GM12878 (cell line): Measurements from ENCODE around the gene MPHOSPH9.

Experiments
- CEBPB ChIP-seq, 2 experiments: fragments of 150-350 bp in 1 of 2; IDR thresholded peaks; 2 replicates each; pipeline ENCODE4 v1.6.1; 2012 to 2014; ENCODE audit warnings: low read depth in 2 of 2, low read length in 2 of 2, borderline replicate concordance in 1 of 2, inconsistent platforms in 1 of 2
- GABPA ChIP-seq: IDR thresholded peaks from 2 replicates; pipeline ENCODE4 v1.6.1; 2014; ENCODE audit warnings: antibody characterized with exemption, low read depth, mild to moderate bottlenecking, inconsistent platforms
- KAT2A ChIP-seq: conservative IDR thresholded peaks from 2 replicates; pipeline ENCODE4 v1.6.1; 2011; ENCODE audit warnings: low read depth, low read length; ENCODE audit not compliant: control insufficient read depth
- POLR2A ChIP-seq: IDR thresholded peaks from 2 replicates; pipeline ENCODE4 v1.6.1; 2011; ENCODE audit warnings: low read depth, mild to moderate bottlenecking, low read length
- RAD51 ChIP-seq: fragments of 450-650 bp; IDR thresholded peaks from 2 replicates; pipeline ENCODE4 v1.6.1; 2016; ENCODE audit warnings: moderate library complexity, mild to moderate bottlenecking, inconsistent platforms
- SRF ChIP-seq, 2 experiments: IDR thresholded peaks; 2 replicates each; pipeline ENCODE4 v1.6.1; 2011; ENCODE audit warnings: low read depth in 2 of 2, low read length in 2 of 2, mild to moderate bottlenecking in 1 of 2, moderate library complexity in 1 of 2
- TF ChIP-seq, protein P1 (sequence below): fragments of 450-650 bp; conservative IDR thresholded peaks from 2 replicates; pipeline ENCODE4 v1.6.1; 2017; ENCODE audit warnings: mild to moderate bottlenecking, moderate library complexity
- TF ChIP-seq, protein P2 (sequence below), 3 experiments: IDR thresholded peaks in 2 of 3; conservative IDR thresholded peaks in 1 of 3; 2 replicates each; pipeline ENCODE4 v1.5.1; 2011; ENCODE audit warnings: low read depth in 3 of 3, low read length in 3 of 3, mild to moderate bottlenecking in 3 of 3, control low read depth in 2 of 3, moderate library complexity in 2 of 3, inconsistent platforms in 1 of 3, mixed read lengths in 1 of 3; ENCODE audit not compliant: control insufficient read depth in 2 of 3, insufficient read depth in 1 of 3; ENCODE audit errors: extremely low read depth in 1 of 3

DNA sequence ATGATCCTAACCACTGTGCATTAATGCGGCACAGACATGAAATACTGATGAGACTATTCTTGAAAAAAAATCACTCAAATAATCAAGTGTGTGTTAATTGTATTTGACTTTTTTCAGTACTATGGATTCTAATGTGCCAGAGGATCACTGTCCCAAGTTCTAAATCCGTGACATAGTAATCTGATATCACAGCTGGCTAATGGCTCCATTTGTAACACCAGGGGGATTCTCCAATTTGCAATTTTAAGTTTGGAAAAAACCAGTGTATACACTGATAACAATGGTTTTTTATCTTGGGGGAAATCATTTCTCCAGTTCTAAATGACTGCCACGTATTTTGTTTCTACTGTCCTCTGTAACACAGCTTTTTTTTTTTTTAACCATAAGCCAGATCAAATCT is 33.0 kb downstream of the MPHOSPH9 start:
- TF ChIP-seq GABPA = no peak
- no peak for TF ChIP-seq SRF (IDR thresholded peaks at IDR 0.05; ENCODE audit: low read depth in 2 of 2, low read length in 2 of 2)
- no peak for TF ChIP-seq POLR2A
- TF ChIP-seq RAD51 = no peak
- TF ChIP-seq, protein P1, sequence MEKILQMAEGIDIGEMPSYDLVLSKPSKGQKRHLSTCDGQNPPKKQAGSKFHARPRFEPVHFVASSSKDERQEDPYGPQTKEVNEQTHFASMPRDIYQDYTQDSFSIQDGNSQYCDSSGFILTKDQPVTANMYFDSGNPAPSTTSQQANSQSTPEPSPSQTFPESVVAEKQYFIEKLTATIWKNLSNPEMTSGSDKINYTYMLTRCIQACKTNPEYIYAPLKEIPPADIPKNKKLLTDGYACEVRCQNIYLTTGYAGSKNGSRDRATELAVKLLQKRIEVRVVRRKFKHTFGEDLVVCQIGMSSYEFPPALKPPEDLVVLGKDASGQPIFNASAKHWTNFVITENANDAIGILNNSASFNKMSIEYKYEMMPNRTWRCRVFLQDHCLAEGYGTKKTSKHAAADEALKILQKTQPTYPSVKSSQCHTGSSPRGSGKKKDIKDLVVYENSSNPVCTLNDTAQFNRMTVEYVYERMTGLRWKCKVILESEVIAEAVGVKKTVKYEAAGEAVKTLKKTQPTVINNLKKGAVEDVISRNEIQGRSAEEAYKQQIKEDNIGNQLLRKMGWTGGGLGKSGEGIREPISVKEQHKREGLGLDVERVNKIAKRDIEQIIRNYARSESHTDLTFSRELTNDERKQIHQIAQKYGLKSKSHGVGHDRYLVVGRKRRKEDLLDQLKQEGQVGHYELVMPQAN = no peak
- TF ChIP-seq, protein P2, sequence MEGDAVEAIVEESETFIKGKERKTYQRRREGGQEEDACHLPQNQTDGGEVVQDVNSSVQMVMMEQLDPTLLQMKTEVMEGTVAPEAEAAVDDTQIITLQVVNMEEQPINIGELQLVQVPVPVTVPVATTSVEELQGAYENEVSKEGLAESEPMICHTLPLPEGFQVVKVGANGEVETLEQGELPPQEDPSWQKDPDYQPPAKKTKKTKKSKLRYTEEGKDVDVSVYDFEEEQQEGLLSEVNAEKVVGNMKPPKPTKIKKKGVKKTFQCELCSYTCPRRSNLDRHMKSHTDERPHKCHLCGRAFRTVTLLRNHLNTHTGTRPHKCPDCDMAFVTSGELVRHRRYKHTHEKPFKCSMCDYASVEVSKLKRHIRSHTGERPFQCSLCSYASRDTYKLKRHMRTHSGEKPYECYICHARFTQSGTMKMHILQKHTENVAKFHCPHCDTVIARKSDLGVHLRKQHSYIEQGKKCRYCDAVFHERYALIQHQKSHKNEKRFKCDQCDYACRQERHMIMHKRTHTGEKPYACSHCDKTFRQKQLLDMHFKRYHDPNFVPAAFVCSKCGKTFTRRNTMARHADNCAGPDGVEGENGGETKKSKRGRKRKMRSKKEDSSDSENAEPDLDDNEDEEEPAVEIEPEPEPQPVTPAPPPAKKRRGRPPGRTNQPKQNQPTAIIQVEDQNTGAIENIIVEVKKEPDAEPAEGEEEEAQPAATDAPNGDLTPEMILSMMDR (IDR thresholded peaks at IDR 0.05 in 2 of 3, conservative IDR thresholded peaks at IDR 0.05 in 1 of 3; ENCODE audit: control insufficient read depth in 2 of 3, extremely low read depth in 1 of 3, insufficient read depth in 1 of 3, low read depth in 3 of 3, low read length in 3 of 3) = no peak
- no peak for TF ChIP-seq KAT2A
- no peak for TF ChIP-seq CEBPB (IDR thresholded peaks at IDR 0.05; ENCODE audit: borderline replicate concordance in 1 of 2, low read depth in 2 of 2, low read length in 2 of 2)
